NCI-H2081 treated with DMSO at 0.1 percent for 48 hours (cell line): ENCODE measurements around the gene SLCO2A1.
A peak's percentile ranks its signal among the peaks of the same experiment; 100 is the strongest.

ENCODE experiments used
- DNase-seq: peaks from one replicate; lab custom pipeline; 2025; lab: John Stamatoyannopoulos, UW

Gene SLCO2A1

GRCh38 chr3:133932009-133932408, 97.7 kb downstream of the SLCO2A1 start:
- DNase-seq = no peak

DNA sequence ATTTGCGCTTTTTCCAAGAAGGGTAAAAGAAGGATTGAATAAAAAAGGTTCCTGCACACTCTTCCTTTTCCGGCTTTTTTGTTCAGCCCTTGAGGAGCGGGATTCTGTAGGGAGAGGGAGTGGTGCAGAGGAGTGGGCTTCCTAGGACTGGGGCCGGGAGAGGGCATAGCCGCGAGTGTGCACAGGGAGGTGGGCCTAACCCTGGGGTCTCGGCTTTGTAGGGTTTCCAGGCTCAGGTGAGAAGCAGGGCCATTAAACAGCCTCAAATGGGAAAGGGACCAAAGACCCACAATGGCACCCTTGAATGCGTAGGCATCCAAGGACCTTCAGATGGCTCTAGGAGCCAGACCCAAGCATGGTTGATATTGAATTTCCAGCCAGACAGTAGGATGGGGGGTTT, 98.6 kb downstream of the SLCO2A1 start:
- no peak for DNase-seq

- DNase-seq = peak; percentile 10
Observed at GRCh38 chr3:133930341-133930933, 99.3 kb downstream of the SLCO2A1 start.

GRCh38 chr3:133928903-133929607, 100.7 kb downstream of the SLCO2A1 start:
- no peak for DNase-seq

DNA sequence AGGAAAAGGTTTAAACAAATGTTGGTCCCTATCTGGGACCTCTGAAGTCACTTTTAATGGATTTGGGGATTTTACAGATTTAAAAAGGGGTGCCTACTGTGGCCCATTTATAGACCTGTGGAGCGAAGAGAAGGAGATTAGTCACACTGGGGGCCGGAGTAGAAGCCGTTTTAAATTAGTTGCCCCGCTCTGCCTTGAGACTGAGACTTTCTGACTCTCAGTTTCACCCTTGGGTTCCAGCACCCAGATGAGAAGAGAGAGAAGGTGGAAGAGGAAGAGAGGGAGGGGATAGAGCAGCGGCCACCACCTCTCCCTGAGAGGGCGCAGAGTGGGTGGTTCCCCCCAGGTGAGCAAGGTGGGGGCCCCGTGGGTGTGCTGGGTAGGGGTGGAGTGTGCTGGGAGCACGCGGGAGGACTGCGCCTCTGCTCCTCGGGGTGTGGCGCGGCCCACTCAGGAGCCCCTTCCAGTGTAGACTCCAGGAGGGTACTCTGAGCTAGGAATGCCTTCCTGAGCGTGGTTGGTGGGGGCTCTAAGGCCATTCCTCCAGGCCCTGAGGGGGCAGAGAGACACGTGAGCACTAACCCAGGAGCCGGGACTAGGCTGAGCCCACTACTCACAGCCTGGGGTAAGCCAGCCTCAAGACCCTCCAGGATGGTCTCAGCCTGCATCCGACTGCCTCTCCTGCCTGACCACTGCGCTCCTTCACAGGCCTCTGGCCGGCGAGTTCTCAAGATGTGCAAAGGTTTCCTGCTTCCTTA, 101.4 kb downstream of the SLCO2A1 start:
- no peak for DNase-seq

- no peak for DNase-seq
Observed at GRCh38 chr3:133927540-133928066, 102.1 kb downstream of the SLCO2A1 start.

DNA sequence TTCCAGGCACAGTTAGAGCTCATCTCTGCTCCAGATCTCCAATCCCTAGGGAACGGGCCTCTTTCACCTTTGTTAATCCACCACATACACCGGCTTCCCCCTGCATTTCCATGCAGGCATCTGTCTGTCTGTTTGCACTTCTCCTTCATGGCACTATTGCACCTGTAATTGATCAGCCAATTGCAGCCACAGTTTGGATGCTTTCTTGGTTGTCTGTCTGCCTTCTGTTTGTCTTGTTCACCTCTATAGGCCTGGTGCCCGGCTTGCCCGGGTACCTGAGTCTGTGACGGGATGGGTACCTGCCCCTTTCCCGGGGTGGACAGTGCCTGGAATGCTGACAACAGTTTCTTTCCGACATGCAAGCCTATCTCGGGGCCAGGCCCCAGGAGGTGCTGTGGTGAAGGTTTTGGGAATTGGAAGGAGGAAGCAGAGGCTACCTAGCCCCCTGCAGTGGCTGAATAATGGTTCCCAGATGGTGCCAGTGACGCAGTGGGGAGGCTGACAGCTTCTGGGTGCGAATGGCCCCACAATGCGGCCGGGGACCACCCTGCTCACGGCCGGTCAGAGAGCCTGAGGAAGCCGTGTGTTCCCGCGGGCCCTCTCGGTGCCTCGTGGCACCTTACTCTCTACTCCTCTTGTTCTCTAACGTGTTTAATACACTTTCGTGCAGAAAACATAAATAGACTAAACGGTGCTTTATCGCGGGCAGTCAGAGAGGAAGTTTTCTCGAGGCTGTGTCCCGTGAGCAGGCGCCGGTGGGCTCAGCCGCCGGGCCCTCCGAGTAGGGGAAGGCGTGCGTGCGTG, 102.8 kb downstream of the SLCO2A1 start:
- no peak for DNase-seq

- DNase-seq = no peak
Observed at GRCh38 chr3:133925960-133926735, 103.6 kb downstream of the SLCO2A1 start.

DNA sequence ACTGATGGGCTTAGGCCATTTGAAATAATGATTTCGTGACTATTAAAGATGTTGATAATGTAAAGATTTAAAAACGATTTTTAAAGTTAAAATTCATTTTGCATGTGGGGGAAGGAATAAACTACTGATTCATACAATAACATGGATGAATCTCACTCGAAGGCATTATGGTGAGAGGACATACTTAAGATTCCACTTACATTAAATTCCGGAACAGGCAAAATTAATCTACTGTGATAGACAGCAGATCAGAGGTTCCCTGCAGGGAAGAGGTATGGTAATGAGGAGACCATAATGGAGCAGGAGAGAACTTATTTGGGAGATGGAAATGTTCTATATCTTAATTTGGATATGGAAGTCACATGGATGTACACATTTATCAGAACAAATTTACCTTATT, 105.7 kb downstream of the SLCO2A1 start:
- DNase-seq = no peak

- no peak for DNase-seq
Observed at GRCh38 chr3:133921592-133921991, 108.1 kb downstream of the SLCO2A1 start.

- no peak for DNase-seq
Observed at GRCh38 chr3:133917144-133917543, 112.6 kb downstream of the SLCO2A1 start.

DNA sequence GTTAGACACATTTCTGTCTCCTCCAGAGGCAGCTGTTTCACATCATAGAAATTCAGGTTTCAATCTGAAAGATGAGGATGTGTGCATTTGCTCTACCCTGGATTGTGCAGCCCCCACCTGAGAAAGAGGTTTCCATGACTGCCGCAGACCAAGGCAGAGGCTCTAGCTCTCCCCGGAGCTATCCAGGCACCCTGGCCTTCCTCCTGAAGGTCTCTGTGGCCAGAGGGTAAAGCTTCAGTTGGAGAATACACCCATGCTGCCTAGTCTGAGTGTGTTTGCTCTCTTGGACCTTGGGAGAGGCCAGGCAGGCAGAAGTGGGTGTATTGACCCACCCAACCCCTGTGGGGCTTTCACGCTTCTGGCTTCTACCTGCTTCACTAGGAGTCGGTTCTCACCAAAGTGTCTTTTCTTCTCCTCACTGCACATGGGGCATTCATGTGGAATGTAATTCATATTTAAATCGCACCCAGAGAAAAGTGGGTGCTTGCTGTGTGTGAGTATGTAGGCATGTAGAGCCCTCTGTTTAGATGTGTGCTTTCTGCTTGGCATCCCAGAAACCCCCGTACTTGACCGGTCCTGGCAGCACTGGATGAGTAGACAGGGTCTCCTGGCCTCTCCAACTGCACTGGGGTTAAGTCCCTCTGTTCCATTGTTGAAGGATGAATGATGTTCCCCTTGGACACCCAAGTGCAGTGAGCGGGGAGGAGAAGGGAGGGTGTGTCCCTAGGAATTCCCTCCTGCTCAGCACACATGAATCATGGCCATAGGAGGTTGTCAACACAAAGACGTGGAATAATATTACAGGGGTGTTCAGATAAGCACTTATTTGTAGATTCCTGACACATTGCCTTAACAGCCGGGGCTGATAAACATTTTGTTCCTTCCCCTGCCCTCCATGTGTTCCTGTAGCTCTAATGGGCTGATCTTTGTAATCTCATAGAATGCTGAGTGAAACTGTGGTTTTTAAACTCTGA, 113.8 kb downstream of the SLCO2A1 start:
- no peak for DNase-seq

DNA sequence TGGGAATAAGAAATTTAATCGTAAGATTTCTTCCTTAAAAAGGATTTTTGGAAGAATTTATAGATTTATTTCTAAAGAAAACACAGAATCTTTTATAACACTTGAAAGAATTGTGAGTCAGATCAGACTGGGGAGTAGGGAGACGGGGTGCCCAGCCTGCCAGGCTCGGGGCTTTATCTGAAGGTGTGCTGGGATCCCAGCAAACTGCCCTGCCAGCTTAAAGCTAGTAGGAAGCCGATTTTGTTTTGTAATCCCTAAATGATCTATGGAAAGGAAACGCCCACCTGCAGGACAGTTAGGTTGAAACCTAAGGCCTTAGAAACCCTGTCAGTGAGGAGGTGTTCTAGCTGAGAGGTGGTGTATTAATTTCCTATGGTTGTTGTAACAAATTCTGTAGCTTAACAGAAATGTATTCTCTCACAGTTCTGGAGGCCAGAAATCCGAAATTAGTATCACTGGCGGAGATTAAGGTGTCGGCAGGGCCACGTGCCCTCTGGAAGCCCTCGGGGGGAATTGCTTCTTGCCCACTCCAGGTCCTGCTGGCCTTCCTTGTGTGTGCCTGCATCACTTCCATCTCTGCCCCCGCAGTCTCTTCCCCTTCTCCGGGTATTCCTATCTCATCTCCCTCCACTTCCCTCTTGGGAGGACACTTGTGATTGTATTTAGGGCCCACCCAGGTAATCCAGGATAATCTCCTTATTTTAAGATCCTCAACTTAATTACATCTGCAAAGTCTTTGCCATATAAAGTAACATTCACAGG, 114.7 kb downstream of the SLCO2A1 start:
- DNase-seq = no peak

- DNase-seq = no peak
Observed at GRCh38 chr3:133910422-133910821, 119.3 kb downstream of the SLCO2A1 start.

- DNase-seq = no peak
Observed at GRCh38 chr3:133905376-133905775, 124.3 kb downstream of the SLCO2A1 start.

- no peak for DNase-seq
Observed at GRCh38 chr3:133901847-133902246, 127.9 kb downstream of the SLCO2A1 start.

- DNase-seq = no peak
Observed at GRCh38 chr3:133901083-133901482, 128.6 kb downstream of the SLCO2A1 start.

DNA sequence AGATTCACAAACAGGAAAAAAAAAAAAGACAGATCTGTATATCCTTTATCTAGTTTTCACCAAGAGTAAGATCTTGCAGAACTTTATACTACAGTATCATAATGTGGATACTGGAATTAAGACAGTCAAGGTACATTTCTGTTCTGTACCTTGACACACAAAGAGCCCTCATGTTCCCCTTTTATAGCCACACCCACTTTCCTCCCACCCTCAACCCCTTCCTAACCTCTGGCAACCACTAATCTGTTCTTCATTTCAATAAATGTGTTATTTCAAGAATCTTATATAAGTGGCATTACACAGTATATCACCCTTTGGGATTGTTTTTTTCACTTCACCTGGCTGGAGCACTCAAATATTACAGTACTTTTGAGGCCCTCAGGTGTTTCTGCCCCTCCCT, 130.4 kb downstream of the SLCO2A1 start:
- DNase-seq = no peak

- no peak for DNase-seq
Observed at GRCh38 chr3:133897547-133897946, 132.2 kb downstream of the SLCO2A1 start.
